HEK293 (cell line): ENCODE data around the gene CFAP119.

Experiments used
- CTCF ChIA-PET: fragments of 350-600 bp; formaldehyde crosslinking; extraction: SDS; loops from one replicate; lab custom pipeline; 2021; ENCODE audit warnings: antibody characterized with exemption; lab: Yijun Ruan, JAX
- POLR2A ChIA-PET: fragments of 300-600 bp; formaldehyde crosslinking; extraction: SDS; loops from one replicate; lab custom pipeline; 2020; ENCODE audit warnings: antibody characterized with exemption, inconsistent platforms; lab: Yijun Ruan, JAX
- H3K27ac ChIP-seq: fragments of 200-500 bp; sonication (Bioruptor generic); 2 replicates; pipeline ENCODE4 v1.5.1; 2014; ENCODE audit warnings: low read depth, low read length, control low read depth, inconsistent platforms; ENCODE audit errors: extremely low read depth
- H3K36me3 ChIP-seq, 2 experiments: fragments of 200-500 bp in 1 of 2; sonication (Bioruptor generic) in 1 of 2; 1 replicate in 1 of 2; 2 replicates in 1 of 2; pipeline ENCODE4 v1.5.1; 2014 to 2017; ENCODE audit warnings: inconsistent platforms in 2 of 2, low read length in 2 of 2; ENCODE audit not compliant: control insufficient read depth in 2 of 2, insufficient read depth in 1 of 2
- H3K4me1 ChIP-seq: fragments of 200-500 bp; sonication (Bioruptor generic); 2 replicates; pipeline ENCODE4 v1.5.1; 2014; ENCODE audit warnings: mild to moderate bottlenecking, low read length, inconsistent platforms; ENCODE audit not compliant: control insufficient read depth, insufficient read depth
- H3K4me3 ChIP-seq: 2 replicates; pipeline ENCODE4 v1.5.1; 2011; ENCODE audit warnings: low read depth, mild to moderate bottlenecking, control low read depth, low read length, moderate library complexity
- H3K9me3 ChIP-seq: fragments of 200-500 bp; sonication (Bioruptor generic); 2 replicates; pipeline ENCODE4 v1.5.1; 2014; ENCODE audit warnings: low read depth, low read length, inconsistent platforms; ENCODE audit not compliant: control insufficient read depth, insufficient read depth
- GLIS2 ChIP-seq: fragments of 450-650 bp; formaldehyde crosslinking; IDR thresholded peaks from 2 replicates; pipeline ENCODE4 v1.5.1; 2016; ENCODE audit warnings: missing biosample characterization, missing genetic modification characterization
- KLF16 ChIP-seq: fragments of 450-650 bp; formaldehyde crosslinking; IDR thresholded peaks from 2 replicates; pipeline ENCODE4 v1.5.1; 2017; ENCODE audit warnings: missing biosample characterization, missing genetic modification characterization
- KLF8 ChIP-seq: fragments of 450-650 bp; formaldehyde crosslinking; IDR thresholded peaks from 2 replicates; pipeline ENCODE4 v1.5.1; 2016; ENCODE audit warnings: missing biosample characterization, missing genetic modification characterization
- KLF9 ChIP-seq: fragments of 450-650 bp; formaldehyde crosslinking; IDR thresholded peaks from 2 replicates; pipeline ENCODE4 v1.5.1; 2016; ENCODE audit warnings: missing biosample characterization, missing genetic modification characterization, low read depth
- SCRT2 ChIP-seq: fragments of 450-650 bp; formaldehyde crosslinking; IDR thresholded peaks from 2 replicates; pipeline ENCODE4 v1.5.1; 2016; ENCODE audit warnings: missing biosample characterization, missing genetic modification characterization
- SETDB1 ChIP-seq: IDR thresholded peaks from one replicate; pipeline ENCODE4 v1.6.1; 2017; ENCODE audit warnings: mild to moderate bottlenecking, low read length, moderate library complexity, mixed read lengths; ENCODE audit not compliant: insufficient read length
- SP2 ChIP-seq: fragments of 450-650 bp; formaldehyde crosslinking; IDR thresholded peaks from 2 replicates; pipeline ENCODE4 v1.5.1; 2016; ENCODE audit warnings: missing biosample characterization, missing genetic modification characterization
- YY2 ChIP-seq: fragments of 450-650 bp; formaldehyde crosslinking; IDR thresholded peaks from 2 replicates; pipeline ENCODE4 v1.5.1; 2016; ENCODE audit warnings: missing biosample characterization, missing genetic modification characterization
- ZNF239 ChIP-seq: fragments of 450-650 bp; formaldehyde crosslinking; IDR thresholded peaks from 2 replicates; pipeline ENCODE4 v1.5.1; 2016; ENCODE audit warnings: missing biosample characterization, missing genetic modification characterization
- ZNF324 ChIP-seq: fragments of 450-650 bp; formaldehyde crosslinking; IDR thresholded peaks from 2 replicates; pipeline ENCODE4 v1.5.1; 2016; ENCODE audit warnings: missing biosample characterization, missing genetic modification characterization
- ZNF501 ChIP-seq: fragments of 450-650 bp; formaldehyde crosslinking; IDR thresholded peaks from 2 replicates; pipeline ENCODE4 v1.5.1; 2016; ENCODE audit warnings: missing biosample characterization, missing genetic modification characterization
- ZNF529 ChIP-seq: fragments of 450-650 bp; formaldehyde crosslinking; IDR thresholded peaks from 2 replicates; pipeline ENCODE4 v1.5.1; 2017; ENCODE audit warnings: missing genetic modification characterization, missing biosample characterization; ENCODE audit not compliant: insufficient replicate concordance
- ZNF76 ChIP-seq: fragments of 450-650 bp; formaldehyde crosslinking; IDR thresholded peaks from 2 replicates; pipeline ENCODE4; 2016; ENCODE audit warnings: low read depth, missing biosample characterization, missing genetic modification characterization, borderline replicate concordance
- ZNF785 ChIP-seq: fragments of 450-650 bp; formaldehyde crosslinking; IDR thresholded peaks from 2 replicates; pipeline ENCODE4 v1.5.1; 2016; ENCODE audit warnings: missing biosample characterization, missing genetic modification characterization
- ZNF837 ChIP-seq: fragments of 450-650 bp; formaldehyde crosslinking; IDR thresholded peaks from 2 replicates; pipeline ENCODE4 v1.5.1; 2016; ENCODE audit warnings: missing biosample characterization, missing genetic modification characterization
- ZNF843 ChIP-seq: fragments of 450-650 bp; formaldehyde crosslinking; IDR thresholded peaks from 2 replicates; pipeline ENCODE4 v1.5.1; 2016; ENCODE audit warnings: missing biosample characterization, missing genetic modification characterization
- TF ChIP-seq, protein P1 (sequence below): fragments of 450-650 bp; formaldehyde crosslinking; conservative IDR thresholded peaks from 2 replicates; pipeline ENCODE4 v1.5.1; 2016; ENCODE audit warnings: low read depth, missing biosample characterization, missing genetic modification characterization
- TF ChIP-seq, protein P2 (sequence below): fragments of 450-650 bp; formaldehyde crosslinking; IDR thresholded peaks from 2 replicates; pipeline ENCODE4 v1.5.1; 2016; ENCODE audit warnings: missing biosample characterization, missing genetic modification characterization
- TF ChIP-seq, protein P3 (sequence below): fragments of 450-650 bp; formaldehyde crosslinking; IDR thresholded peaks from 2 replicates; pipeline ENCODE4 v1.5.1; 2016; ENCODE audit warnings: missing biosample characterization, missing genetic modification characterization
- TF ChIP-seq, protein P4 (sequence below): fragments of 450-650 bp; formaldehyde crosslinking; optimal IDR thresholded peaks from 2 replicates; pipeline ENCODE3; 2016; ENCODE audit warnings: missing biosample characterization, mild to moderate bottlenecking, missing genetic modification characterization
- TF ChIP-seq, protein P5 (sequence below): sonication (generic); formaldehyde crosslinking; IDR thresholded peaks from 2 replicates; pipeline ENCODE4 v1.8.1; 2022; ENCODE audit warnings: mild to moderate bottlenecking, moderate library complexity, missing genetic modification reagents
- TF ChIP-seq, protein P6 (sequence below): fragments of 450-650 bp; formaldehyde crosslinking; IDR thresholded peaks from 2 replicates; pipeline ENCODE4 v1.5.1; 2016; ENCODE audit warnings: missing biosample characterization, missing genetic modification characterization

Gene CFAP119

DNA sequence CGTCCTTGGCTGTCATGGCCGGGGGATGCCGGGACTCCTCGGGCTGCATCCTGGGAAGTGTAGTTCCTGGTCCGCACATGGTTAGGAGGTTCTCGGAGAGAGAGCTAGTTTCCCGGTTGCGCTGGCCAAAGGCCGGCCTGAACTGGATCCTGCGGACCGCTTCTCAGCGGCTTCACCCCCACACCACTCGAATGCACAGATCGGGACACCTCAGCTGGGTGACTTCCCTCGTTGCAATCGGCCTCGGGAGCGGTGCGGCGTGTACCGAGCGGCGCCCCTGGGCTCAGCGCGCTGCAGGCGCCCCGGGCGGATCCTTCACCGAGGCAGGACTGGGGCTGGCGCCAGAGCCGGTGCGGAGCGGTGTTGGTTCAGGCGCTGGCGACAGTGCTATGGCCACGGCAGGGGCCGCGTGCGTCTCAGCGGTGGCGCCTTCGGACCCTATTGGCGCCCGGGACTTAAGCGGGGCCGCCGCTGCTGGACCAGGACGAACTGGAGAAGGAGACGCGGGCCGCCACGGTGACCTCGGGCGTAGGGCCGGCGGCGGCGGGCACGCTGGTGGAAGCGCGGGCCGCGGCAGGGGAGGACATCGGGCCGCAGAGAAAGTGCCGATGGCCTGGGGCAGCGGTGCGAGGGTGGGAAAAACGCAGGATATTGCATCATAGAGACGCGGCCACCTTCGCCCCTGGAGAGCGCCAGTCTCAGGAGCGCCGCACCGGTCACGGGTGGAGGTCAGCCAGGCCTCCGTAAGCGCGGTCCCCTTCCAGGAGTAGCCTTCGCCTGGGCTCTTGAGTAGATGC, 13.7 kb upstream of the CFAP119 start:
- no peaks in the 10 kb centered on the region; the same call in 1 of the 2 replicates for H3K4me1 ChIP-seq
- TF ChIP-seq YY2, result peak; percentile 66
- TF ChIP-seq ZNF837 (tag by site-specific recombination), result peak; percentile 76; the same call in 1 of the 2 replicates
- TF ChIP-seq, protein P1, sequence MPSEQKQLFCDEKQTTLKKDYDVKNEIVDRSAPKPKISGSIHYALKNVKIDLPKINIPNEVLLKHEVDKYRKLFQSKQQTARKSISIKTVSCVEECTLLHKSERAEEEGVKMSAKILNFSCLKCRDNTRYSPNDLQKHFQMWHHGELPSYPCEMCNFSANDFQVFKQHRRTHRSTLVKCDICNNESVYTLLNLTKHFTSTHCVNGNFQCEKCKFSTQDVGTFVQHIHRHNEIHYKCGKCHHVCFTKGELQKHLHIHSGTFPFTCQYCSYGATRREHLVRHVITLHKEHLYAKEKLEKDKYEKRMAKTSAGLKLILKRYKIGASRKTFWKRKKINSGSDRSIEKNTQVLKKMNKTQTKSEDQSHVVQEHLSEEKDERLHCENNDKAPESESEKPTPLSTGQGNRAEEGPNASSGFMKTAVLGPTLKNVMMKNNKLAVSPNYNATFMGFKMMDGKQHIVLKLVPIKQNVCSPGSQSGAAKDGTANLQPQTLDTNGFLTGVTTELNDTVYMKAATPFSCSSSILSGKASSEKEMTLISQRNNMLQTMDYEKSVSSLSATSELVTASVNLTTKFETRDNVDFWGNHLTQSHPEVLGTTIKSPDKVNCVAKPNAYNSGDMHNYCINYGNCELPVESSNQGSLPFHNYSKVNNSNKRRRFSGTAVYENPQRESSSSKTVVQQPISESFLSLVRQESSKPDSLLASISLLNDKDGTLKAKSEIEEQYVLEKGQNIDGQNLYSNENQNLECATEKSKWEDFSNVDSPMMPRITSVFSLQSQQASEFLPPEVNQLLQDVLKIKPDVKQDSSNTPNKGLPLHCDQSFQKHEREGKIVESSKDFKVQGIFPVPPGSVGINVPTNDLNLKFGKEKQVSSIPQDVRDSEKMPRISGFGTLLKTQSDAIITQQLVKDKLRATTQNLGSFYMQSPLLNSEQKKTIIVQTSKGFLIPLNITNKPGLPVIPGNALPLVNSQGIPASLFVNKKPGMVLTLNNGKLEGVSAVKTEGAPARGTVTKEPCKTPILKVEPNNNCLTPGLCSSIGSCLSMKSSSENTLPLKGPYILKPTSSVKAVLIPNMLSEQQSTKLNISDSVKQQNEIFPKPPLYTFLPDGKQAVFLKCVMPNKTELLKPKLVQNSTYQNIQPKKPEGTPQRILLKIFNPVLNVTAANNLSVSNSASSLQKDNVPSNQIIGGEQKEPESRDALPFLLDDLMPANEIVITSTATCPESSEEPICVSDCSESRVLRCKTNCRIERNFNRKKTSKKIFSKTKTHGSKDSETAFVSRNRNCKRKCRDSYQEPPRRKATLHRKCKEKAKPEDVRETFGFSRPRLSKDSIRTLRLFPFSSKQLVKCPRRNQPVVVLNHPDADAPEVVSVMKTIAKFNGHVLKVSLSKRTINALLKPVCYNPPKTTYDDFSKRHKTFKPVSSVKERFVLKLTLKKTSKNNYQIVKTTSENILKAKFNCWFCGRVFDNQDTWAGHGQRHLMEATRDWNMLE, result 0 out of 2 replicates have a peak, but pooled peaks have one; percentile 28
- TF ChIP-seq, protein P2, sequence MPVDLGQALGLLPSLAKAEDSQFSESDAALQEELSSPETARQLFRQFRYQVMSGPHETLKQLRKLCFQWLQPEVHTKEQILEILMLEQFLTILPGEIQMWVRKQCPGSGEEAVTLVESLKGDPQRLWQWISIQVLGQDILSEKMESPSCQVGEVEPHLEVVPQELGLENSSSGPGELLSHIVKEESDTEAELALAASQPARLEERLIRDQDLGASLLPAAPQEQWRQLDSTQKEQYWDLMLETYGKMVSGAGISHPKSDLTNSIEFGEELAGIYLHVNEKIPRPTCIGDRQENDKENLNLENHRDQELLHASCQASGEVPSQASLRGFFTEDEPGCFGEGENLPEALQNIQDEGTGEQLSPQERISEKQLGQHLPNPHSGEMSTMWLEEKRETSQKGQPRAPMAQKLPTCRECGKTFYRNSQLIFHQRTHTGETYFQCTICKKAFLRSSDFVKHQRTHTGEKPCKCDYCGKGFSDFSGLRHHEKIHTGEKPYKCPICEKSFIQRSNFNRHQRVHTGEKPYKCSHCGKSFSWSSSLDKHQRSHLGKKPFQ (tag by site-specific recombination), result peak; percentile 21; the same call in 1 of the 2 replicates
- peak; percentile 69; the same call in 1 of the 2 replicates for TF ChIP-seq ZNF239
- peak; percentile 32; the same call in 1 of the 2 replicates for TF ChIP-seq SP2 (tag by site-specific recombination)
- TF ChIP-seq KLF9, result peak; percentile 88; the same call in 1 of the 2 replicates
- 0 out of 2 replicates have a peak, but pooled peaks have one; percentile 11 for TF ChIP-seq ZNF785
- TF ChIP-seq ZNF76 (tag by site-specific recombination), result peak; percentile 99
- TF ChIP-seq ZNF324, result peak; percentile 70
- TF ChIP-seq ZNF843 (tag by site-specific recombination), result peak; percentile 57
- no peak for TF ChIP-seq ZNF529 (tag by site-specific recombination)
- peak; percentile 36; the same call in 1 of the 2 replicates for TF ChIP-seq SCRT2 (tag by site-specific recombination)
- TF ChIP-seq GLIS2 (tag by site-specific recombination), result peak; percentile 58
- TF ChIP-seq KLF16 (tag by site-specific recombination), result peak; percentile 28
- TF ChIP-seq, protein P3, sequence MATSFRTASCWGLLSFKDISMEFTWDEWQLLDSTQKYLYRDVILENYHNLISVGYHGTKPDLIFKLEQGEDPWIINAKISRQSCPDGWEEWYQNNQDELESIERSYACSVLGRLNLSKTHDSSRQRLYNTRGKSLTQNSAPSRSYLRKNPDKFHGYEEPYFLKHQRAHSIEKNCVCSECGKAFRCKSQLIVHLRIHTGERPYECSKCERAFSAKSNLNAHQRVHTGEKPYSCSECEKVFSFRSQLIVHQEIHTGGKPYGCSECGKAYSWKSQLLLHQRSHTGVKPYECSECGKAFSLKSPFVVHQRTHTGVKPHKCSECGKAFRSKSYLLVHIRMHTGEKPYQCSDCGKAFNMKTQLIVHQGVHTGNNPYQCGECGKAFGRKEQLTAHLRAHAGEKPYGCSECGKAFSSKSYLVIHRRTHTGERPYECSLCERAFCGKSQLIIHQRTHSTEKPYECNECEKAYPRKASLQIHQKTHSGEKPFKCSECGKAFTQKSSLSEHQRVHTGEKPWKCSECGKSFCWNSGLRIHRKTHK (tag by site-specific recombination), result no peak
- TF ChIP-seq KLF8, result peak; percentile 87
- TF ChIP-seq ZNF501 (tag by site-specific recombination), result peak; percentile 95
- TF ChIP-seq, protein P4, sequence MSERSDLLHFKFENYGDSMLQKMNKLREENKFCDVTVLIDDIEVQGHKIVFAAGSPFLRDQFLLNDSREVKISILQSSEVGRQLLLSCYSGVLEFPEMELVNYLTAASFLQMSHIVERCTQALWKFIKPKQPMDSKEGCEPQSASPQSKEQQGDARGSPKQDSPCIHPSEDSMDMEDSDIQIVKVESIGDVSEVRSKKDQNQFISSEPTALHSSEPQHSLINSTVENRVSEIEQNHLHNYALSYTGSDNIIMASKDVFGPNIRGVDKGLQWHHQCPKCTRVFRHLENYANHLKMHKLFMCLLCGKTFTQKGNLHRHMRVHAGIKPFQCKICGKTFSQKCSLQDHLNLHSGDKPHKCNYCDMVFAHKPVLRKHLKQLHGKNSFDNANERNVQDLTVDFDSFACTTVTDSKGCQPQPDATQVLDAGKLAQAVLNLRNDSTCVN (tag by site-specific recombination), result peak; percentile 98
- TF ChIP-seq, protein P5, sequence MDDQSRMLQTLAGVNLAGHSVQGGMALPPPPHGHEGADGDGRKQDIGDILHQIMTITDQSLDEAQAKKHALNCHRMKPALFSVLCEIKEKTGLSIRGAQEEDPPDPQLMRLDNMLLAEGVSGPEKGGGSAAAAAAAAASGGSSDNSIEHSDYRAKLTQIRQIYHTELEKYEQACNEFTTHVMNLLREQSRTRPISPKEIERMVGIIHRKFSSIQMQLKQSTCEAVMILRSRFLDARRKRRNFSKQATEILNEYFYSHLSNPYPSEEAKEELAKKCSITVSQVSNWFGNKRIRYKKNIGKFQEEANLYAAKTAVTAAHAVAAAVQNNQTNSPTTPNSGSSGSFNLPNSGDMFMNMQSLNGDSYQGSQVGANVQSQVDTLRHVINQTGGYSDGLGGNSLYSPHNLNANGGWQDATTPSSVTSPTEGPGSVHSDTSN (CRISPR knock-in tag), result peak; percentile 95
- TF ChIP-seq, protein P6, sequence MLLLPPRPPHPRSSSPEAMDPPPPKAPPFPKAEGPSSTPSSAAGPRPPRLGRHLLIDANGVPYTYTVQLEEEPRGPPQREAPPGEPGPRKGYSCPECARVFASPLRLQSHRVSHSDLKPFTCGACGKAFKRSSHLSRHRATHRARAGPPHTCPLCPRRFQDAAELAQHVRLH, result 0 out of 2 replicates have a peak, but pooled peaks have one; percentile 22
- no peak for TF ChIP-seq SETDB1

More for the DNA sequence above, 13.7 kb upstream of the CFAP119 start:
- Histone ChIP-seq H3K27ac (peak overlapping the region; percentile 92), H3K36me3 (peaks cover 6 to 62% of the 10 kb centered on the region in 2 experiments; a peak in 2 of 3 replicates), H3K9me3 (no peaks in the 10 kb centered on the region), H3K4me3 (peak overlapping the region; percentile 76)
- CTCF ChIA-PET, result interaction anchor here (0.6 to 1.1 kb wide), 3 partner anchors 10 to 365 kb away, joined by 3 to 7 read pairs (median 4); no protein-coding TSS in a partner anchor
- POLR2A ChIA-PET, result interaction anchor here (0.5 to 2.6 kb wide), 21 partner anchors 8 to 708 kb away, joined by 3 to 34 read pairs (median 5); partner anchors contain the start of genes FBXL19, PHKG2, PRR14 and ZNF629
